GM10266 (cell line): ENCODE measurements around the gene ACTBL2.

Source experiments
- DNase-seq: peaks from one replicate; pipeline ENCODE4 v3.0.0; 2012; ENCODE audit errors: extremely low spot score
- CTCF ChIP-seq: IDR thresholded peaks from 2 replicates; pipeline ENCODE4 v1.5.1; 2012; ENCODE audit warnings: mild to moderate bottlenecking, low read depth; ENCODE audit not compliant: control insufficient read depth, insufficient read depth; ENCODE audit errors: missing control alignments

The ACTBL2 gene

GRCh38 chr5:57501414-57502201 is 19.0 kb upstream of the ACTBL2 start:
- DNase-seq: no peak
- no peak for TF ChIP-seq CTCF

GRCh38 chr5:57499262-57500050 is 16.8 kb upstream of the ACTBL2 start:
- peak; percentile 24 for DNase-seq
- peak; percentile 70 for TF ChIP-seq CTCF

- DNase-seq: no peak
- TF ChIP-seq CTCF: no peak
These were observed 15.1 kb upstream of the ACTBL2 start for GRCh38 chr5:57497733-57498132.

GRCh38 chr5:57495285-57496086 is 12.9 kb upstream of the ACTBL2 start:
- no peak for DNase-seq

GRCh38 chr5:57494104-57495098 is 11.8 kb upstream of the ACTBL2 start:
- TF ChIP-seq CTCF: no peak
- peak; percentile 8 for DNase-seq

More at GRCh38 chr5:57495285-57496086, 12.9 kb upstream of the ACTBL2 start:
- no peak for TF ChIP-seq CTCF

GRCh38 chr5:57493034-57493433 is 10.4 kb upstream of the ACTBL2 start:
- DNase-seq: no peak

More at GRCh38 chr5:57493034-57493433, 10.4 kb upstream of the ACTBL2 start:
- no peak for TF ChIP-seq CTCF
